HepG2 (cell line): ENCODE data around the gene DYRK2. TPM values are rescaled to one million over a fixed set of nuclear protein-coding genes. Genes with fewer than 3 reads are reported as not detected.

ENCODE experiments used
- ATAC-seq: fragments of 200-7000 bp; cut with Tn5 transposase; 3 replicates; pipeline ENCODE4 v1.9.1; 2020; ENCODE audit warnings: mild to moderate bottlenecking, moderate library complexity
- BruUV-seq: library from RNA; stranded (reverse); fragments of 400-500 nt; replicated peaks from 2 replicates; lab custom pipeline; 2021; lab: Mats Ljungman, UMichigan
- CTCF ChIA-PET: fragments of 300-600 bp; formaldehyde crosslinking; extraction: SDS; loops from one replicate; lab custom pipeline; 2021; ENCODE audit warnings: low total read pairs, inconsistent platforms, low intra/inter-chr PET ratio; lab: Yijun Ruan, JAX
- POLR2A ChIA-PET: fragments of 350-600 bp; sonication (Branson Sonifier 250); formaldehyde crosslinking; loops from one replicate; lab custom pipeline; 2020; ENCODE audit warnings: antibody characterized with exemption, inconsistent platforms; lab: Yijun Ruan, JAX
- DNase-seq: peaks from one replicate; pipeline ENCODE4 v3.0.0-alpha.2; 2015; ENCODE audit warnings: low spot score
- FAIRE-seq: peaks from 3 replicates; lab custom pipeline; 2011; peaks lifted over from hg19 to GRCh38; lab: Jason Lieb, UNC
- H2AFZ ChIP-seq: one replicate; pipeline ENCODE4 v1.6.1; 2011; ENCODE audit warnings: low read length, inconsistent platforms
- H3K27ac ChIP-seq: fragments of 300-600 bp; 3 replicates; pipeline ENCODE4 v1.8.0; 2011; ENCODE audit warnings: mixed run types, mild to moderate bottlenecking, mixed read lengths, low read length, inconsistent platforms; ENCODE audit not compliant: insufficient read depth; ENCODE audit errors: extremely low read length
- H3K27me3 ChIP-seq, 2 experiments: fragments of 200-600 bp in 1 of 2; 2 replicates in 1 of 2; 3 replicates in 1 of 2; pipeline versions ENCODE4 v1.6.0 to v1.8.0; 2011; ENCODE audit warnings: low read length in 2 of 2, mild to moderate bottlenecking in 2 of 2, moderate library complexity in 2 of 2, inconsistent platforms in 1 of 2; ENCODE audit not compliant: insufficient read depth in 2 of 2, control insufficient read depth in 1 of 2
- H3K36me3 ChIP-seq, 2 experiments: fragments of 200-600 bp in 1 of 2; replicated peaks in 1 of 2; 2 replicates in 1 of 2; 3 replicates in 1 of 2; pipeline versions ENCODE4 v1.5.1 to v1.8.0; 2011; ENCODE audit warnings: low read length in 2 of 2, inconsistent platforms in 1 of 2; ENCODE audit not compliant: insufficient read depth in 2 of 2, control insufficient read depth in 1 of 2
- H3K4me1 ChIP-seq: 2 replicates; pipeline ENCODE4 v1.5.1; 2012; ENCODE audit warnings: low read length, inconsistent platforms; ENCODE audit not compliant: insufficient read depth
- H3K4me2 ChIP-seq: 2 replicates; pipeline ENCODE4 v1.6.0; 2011; ENCODE audit warnings: low read depth, low read length, inconsistent platforms
- H3K4me3 ChIP-seq, 3 experiments: fragments of 200-600 bp in 1 of 3; sonication (generic), shearing (Covaris generic) in 1 of 3; replicated peaks in 1 of 3; 2 replicates each; pipeline ENCODE4 v1.5.1; 2011 to 2016; ENCODE audit warnings: low read length in 3 of 3, inconsistent platforms in 2 of 3, low read depth in 2 of 3, mild to moderate bottlenecking in 2 of 3, control low read depth in 1 of 3, mixed read lengths in 1 of 3; ENCODE audit not compliant: insufficient read depth in 1 of 3
- H3K79me2 ChIP-seq: one replicate; pipeline ENCODE4 v1.6.1; 2011; ENCODE audit warnings: low read length, inconsistent platforms; ENCODE audit not compliant: insufficient read depth
- H3K9ac ChIP-seq: 2 replicates; pipeline ENCODE4 v1.6.0; 2011; ENCODE audit warnings: mild to moderate bottlenecking, low read depth, low read length, inconsistent platforms; ENCODE audit not compliant: insufficient read depth
- H3K9me3 ChIP-seq: 2 replicates; pipeline ENCODE4 v1.5.1; 2012; ENCODE audit warnings: mild to moderate bottlenecking, low read length
- H4K20me1 ChIP-seq: 2 replicates; pipeline ENCODE4 v1.6.0; 2011; ENCODE audit warnings: inconsistent platforms, mild to moderate bottlenecking, low read length, moderate library complexity; ENCODE audit not compliant: insufficient read depth
- ARID4A ChIP-seq: sonication (generic); formaldehyde crosslinking; IDR thresholded peaks from 2 replicates; pipeline ENCODE4 v1.5.0; 2020; ENCODE audit warnings: mild to moderate bottlenecking, missing genetic modification reagents, borderline replicate concordance
- ARNTL ChIP-seq: sonication (generic); formaldehyde crosslinking; IDR thresholded peaks from 2 replicates; pipeline ENCODE4 v1.4.0; 2020; ENCODE audit warnings: mild to moderate bottlenecking, missing genetic modification reagents
- NR3C1 ChIP-seq: sonication (generic); formaldehyde crosslinking; IDR thresholded peaks from 2 replicates; pipeline ENCODE4 v1.4.0; 2020; ENCODE audit warnings: missing genetic modification reagents
- USF2 ChIP-seq, 2 experiments: sonication (generic) in 1 of 2; formaldehyde crosslinking in 1 of 2; IDR thresholded peaks; 2 replicates each; pipeline versions ENCODE4 v1.5.1 to v1.6.1; 2011 to 2020; ENCODE audit warnings: borderline replicate concordance in 1 of 2, low read depth in 1 of 2, low read length in 1 of 2, mild to moderate bottlenecking in 1 of 2, missing genetic modification reagents in 1 of 2, moderate library complexity in 1 of 2
- ZHX1 ChIP-seq: sonication (generic); formaldehyde crosslinking; IDR thresholded peaks from 2 replicates; pipeline ENCODE4 v1.8.1; 2022; ENCODE audit warnings: low read depth, mild to moderate bottlenecking, missing genetic modification reagents
- ZMYM3 ChIP-seq: sonication (generic); formaldehyde crosslinking; IDR thresholded peaks from 2 replicates; pipeline ENCODE4 v1.5.1; 2020; ENCODE audit warnings: mild to moderate bottlenecking, missing genetic modification reagents
- ZNF280B ChIP-seq: sonication (generic); formaldehyde crosslinking; IDR thresholded peaks from 2 replicates; pipeline ENCODE4 v1.5.0; 2020; ENCODE audit warnings: missing genetic modification reagents, mild to moderate bottlenecking, borderline replicate concordance
- ZNF841 ChIP-seq: sonication (generic); formaldehyde crosslinking; IDR thresholded peaks from 2 replicates; pipeline ENCODE4 v1.8.1; 2023; ENCODE audit warnings: missing genetic modification reagents, borderline replicate concordance
- WGBS: methylation state at CpG from one replicate; pipeline ENCODE4 v1.1.6; 2017; ENCODE audit warnings: low lambda C conversion rate; 5-methylcytosine and 5-hydroxymethylcytosine counted together
- in situ Hi-C: cut with HindIII; loops from 2 replicates; pipeline ENCODE4 v1.10.0; 2017; ENCODE audit warnings: low pct_unique_long_range_greater_than_20kb; ENCODE audit not compliant: extremely low pct_ligation_motif_present
- intact Hi-C: fragments of 100-400 bp; cut with micrococcal nuclease; formaldehyde crosslinking; loops from one replicate; pipeline ENCODE4 v1.10.0; 2022; ENCODE audit not compliant: unreplicated experiment
- polyA plus RNA-seq, 8 experiments: library from polyadenylated mRNA; depleted of rRNA in 3 of 8; stranded (reverse) in 7 of 8; unstranded in 1 of 8; fragments of >200 nt; fragmentation: Illumina TruSeq in 4 of 8; extraction: Trizol in 4 of 8; gene quantifications; 2 replicates each; pipeline versions ENCODE4 v1.2.1 to v1.2.3, GENCODE V29; 2011 to 2016; ENCODE audit warnings: low read depth in 4 of 8, missing spikeins in 1 of 8, mixed read lengths in 1 of 8; ENCODE audit not compliant: insufficient read depth in 1 of 8
- total RNA-seq, 5 experiments: library from RNA; depleted of rRNA; stranded (reverse); fragments of >200 nt; fragmentation: Illumina TruSeq; extraction: Trizol; gene quantifications; 2 replicates each; pipeline ENCODE4 v1.2.3, GENCODE V29; 2016; ENCODE audit warnings: low read depth in 1 of 5

Gene DYRK2
- total and polyA plus RNA-seq, 2 of the 13 experiments (the other 11 are each of a cell fraction or from before 2014, with no cell fraction given), result 8.2 to 11.5 TPM

- CTCF ChIA-PET, result no interaction called here
- no peak for FAIRE-seq
These were observed 12.9 kb downstream of the DYRK2 start for GRCh38 chr12:67661311-67662021.

More at GRCh38 chr12:67661311-67662021, 12.9 kb downstream of the DYRK2 start:
- H3K9ac ChIP-seq, result no peak overlapping the region
- no peak for ATAC-seq
- TF ChIP-seq ZNF841, result no peak
- TF ChIP-seq ARNTL, result no peak
- TF ChIP-seq ZHX1, result no peak
- no peak for TF ChIP-seq USF2 (IDR thresholded peaks at IDR 0.05; ENCODE audit: low read depth, low read length)
- TF ChIP-seq USF2 (CRISPR knock-in tag; IDR thresholded peaks at IDR 0.05; ENCODE audit: borderline replicate concordance), result no peak
- no peak for TF ChIP-seq NR3C1 (CRISPR knock-in tag)
- no peak for TF ChIP-seq ARID4A
- TF ChIP-seq ZMYM3 (CRISPR knock-in tag), result no peak
- TF ChIP-seq ZNF280B (CRISPR knock-in tag), result no peak
- TF ChIP-seq, all 625 proteins: peak for 0
- WGBS, result 64% methylated on average over 4 of the region's 4 CpGs
- H3K4me3 ChIP-seq, result no peak overlapping the region
- intact Hi-C loops (no loop called here), in situ Hi-C loops (no loop called here)
- H3K9me3 ChIP-seq, result no peaks in the 10 kb centered on the region
- no peak overlapping the region for H3K27ac ChIP-seq
- peaks cover 11 to 25% of the 10 kb centered on the region in 2 experiments; a peak in 4 of 5 replicates for H3K36me3 ChIP-seq
- H2AFZ ChIP-seq, result no peak overlapping the region
- no peak for DNase-seq
- BruUV-seq, result no TSS peak
- no peaks in the 10 kb centered on the region for H3K27me3 ChIP-seq
- POLR2A ChIA-PET, result no interaction called here
- H3K4me2 ChIP-seq, result no peak overlapping the region
- H3K79me2 ChIP-seq, result no peaks in the 10 kb centered on the region
- H4K20me1 ChIP-seq, result no peaks in the 10 kb centered on the region
- no peaks in the 10 kb centered on the region for H3K4me1 ChIP-seq
